ENCODE data around the gene PPARA. TPM values are rescaled to one million over a fixed set of nuclear protein-coding genes. Genes with fewer than 3 reads are reported as not detected.

PPARA gene
- total RNA-seq, 2 experiments from 2014 or later = 3.3 to 10.5 TPM

DNA sequence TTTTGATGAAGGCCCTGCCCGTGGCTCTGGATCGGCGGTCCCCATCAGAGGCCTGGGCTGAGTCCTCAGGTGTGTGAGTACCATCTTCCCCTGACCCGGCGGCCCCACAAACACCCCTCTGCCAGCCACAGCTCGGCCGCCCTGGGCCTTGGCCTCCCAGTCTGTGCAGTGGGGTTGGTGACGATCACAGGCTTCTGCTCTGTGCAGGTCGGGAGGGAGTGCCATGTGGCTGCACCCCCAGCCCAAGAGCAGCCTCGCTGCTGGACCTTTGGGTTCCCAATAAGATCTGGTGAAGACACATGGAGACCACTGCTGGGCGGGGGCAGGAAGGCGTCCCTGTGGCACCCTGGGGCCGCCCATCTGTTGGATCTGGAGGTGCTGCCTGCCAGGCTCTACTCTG lies 47.1 kb upstream of the PPARA start:
- POLR2A ChIA-PET = no interaction called here
- H2AFZ ChIP-seq (ENCODE audit: low read length) = no peak overlapping the region
- DNase-seq (ENCODE audit: low spot score) = no peak
- no peaks in the 10 kb centered on the region for H3K4me1 ChIP-seq (ENCODE audit: insufficient read depth, low read length, poor library complexity, severe bottlenecking)
- H3K4me3 ChIP-seq (ENCODE audit: low read depth, low read length, poor library complexity, severe bottlenecking) = no peak overlapping the region
- H3K4me2 ChIP-seq (ENCODE audit: low read length) = no peak overlapping the region
- CTCF ChIA-PET (ENCODE audit: unreplicated experiment) = no interaction called here
- H3K36me3 ChIP-seq (ENCODE audit: insufficient read depth, low read length) = no peaks in the 10 kb centered on the region
- H3K27ac ChIP-seq (ENCODE audit: low read depth, low read length, poor library complexity, severe bottlenecking) = no peak overlapping the region
- TF ChIP-seq, protein P1, sequence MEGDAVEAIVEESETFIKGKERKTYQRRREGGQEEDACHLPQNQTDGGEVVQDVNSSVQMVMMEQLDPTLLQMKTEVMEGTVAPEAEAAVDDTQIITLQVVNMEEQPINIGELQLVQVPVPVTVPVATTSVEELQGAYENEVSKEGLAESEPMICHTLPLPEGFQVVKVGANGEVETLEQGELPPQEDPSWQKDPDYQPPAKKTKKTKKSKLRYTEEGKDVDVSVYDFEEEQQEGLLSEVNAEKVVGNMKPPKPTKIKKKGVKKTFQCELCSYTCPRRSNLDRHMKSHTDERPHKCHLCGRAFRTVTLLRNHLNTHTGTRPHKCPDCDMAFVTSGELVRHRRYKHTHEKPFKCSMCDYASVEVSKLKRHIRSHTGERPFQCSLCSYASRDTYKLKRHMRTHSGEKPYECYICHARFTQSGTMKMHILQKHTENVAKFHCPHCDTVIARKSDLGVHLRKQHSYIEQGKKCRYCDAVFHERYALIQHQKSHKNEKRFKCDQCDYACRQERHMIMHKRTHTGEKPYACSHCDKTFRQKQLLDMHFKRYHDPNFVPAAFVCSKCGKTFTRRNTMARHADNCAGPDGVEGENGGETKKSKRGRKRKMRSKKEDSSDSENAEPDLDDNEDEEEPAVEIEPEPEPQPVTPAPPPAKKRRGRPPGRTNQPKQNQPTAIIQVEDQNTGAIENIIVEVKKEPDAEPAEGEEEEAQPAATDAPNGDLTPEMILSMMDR (conservative IDR thresholded peaks at IDR 0.05; ENCODE audit: low read length) = no peak
- TF ChIP-seq EZH2phosphoT487 (IDR thresholded peaks at IDR 0.05; ENCODE audit: borderline replicate concordance, low read depth, low read length) = no peak
- no peaks in the 10 kb centered on the region for H4K20me1 ChIP-seq (ENCODE audit: insufficient read depth, low read length)
- H3K9me3 ChIP-seq (ENCODE audit: low read length) = no peaks in the 10 kb centered on the region
- no peaks in the 10 kb centered on the region for H3K9me2 ChIP-seq (ENCODE audit: insufficient read depth, low read length)
- H3K79me2 ChIP-seq (ENCODE audit: insufficient read depth, low read depth, low read length) = no peaks in the 10 kb centered on the region
- intact Hi-C loops (cut with micrococcal nuclease; ENCODE audit: unreplicated experiment) = no loop called here
- no TSS peak for BruUV-seq (replicated peaks)

DNA sequence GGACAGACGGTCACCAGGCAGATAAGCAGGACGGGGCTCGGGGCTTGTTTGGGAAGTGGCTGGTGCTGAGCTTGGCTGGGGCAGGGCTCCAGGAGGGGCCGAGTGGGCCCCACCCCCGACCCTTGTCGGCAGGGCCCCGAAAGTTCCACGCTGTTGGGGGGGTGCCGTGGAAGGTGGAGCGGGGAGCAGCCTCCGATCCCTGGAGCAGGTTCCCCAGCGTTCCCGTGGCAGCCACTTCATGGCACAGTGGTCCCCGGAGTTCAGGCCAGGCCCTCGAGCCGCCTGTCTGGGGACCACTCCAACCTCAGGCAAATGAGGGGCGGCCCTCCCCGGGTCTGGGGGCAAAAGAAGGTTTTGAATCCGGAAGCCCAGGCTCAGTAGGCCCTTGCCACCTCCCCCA lies 46.7 kb upstream of the PPARA start:
- Histone ChIP-seq H3K27ac (ENCODE audit: low read depth, low read length, poor library complexity, severe bottlenecking) (no peak overlapping the region), H3K79me2 (ENCODE audit: insufficient read depth, low read depth, low read length) (no peaks in the 10 kb centered on the region), H3K9me2 (ENCODE audit: insufficient read depth, low read length) (no peaks in the 10 kb centered on the region), H3K36me3 (ENCODE audit: insufficient read depth, low read length) (no peaks in the 10 kb centered on the region), H3K4me2 (ENCODE audit: low read length) (no peak overlapping the region), H3K4me1 (ENCODE audit: insufficient read depth, low read length, poor library complexity, severe bottlenecking) (no peaks in the 10 kb centered on the region), H2AFZ (ENCODE audit: low read length) (no peak overlapping the region), H3K4me3 (ENCODE audit: low read depth, low read length, poor library complexity, severe bottlenecking) (no peak overlapping the region), H3K9me3 (ENCODE audit: low read length) (no peaks in the 10 kb centered on the region), H4K20me1 (ENCODE audit: insufficient read depth, low read length) (no peaks in the 10 kb centered on the region)
- DNase-seq (ENCODE audit: low spot score) = no peak
- intact Hi-C loops (cut with micrococcal nuclease; ENCODE audit: unreplicated experiment) = no loop called here
- TF ChIP-seq EZH2phosphoT487 (IDR thresholded peaks at IDR 0.05; ENCODE audit: borderline replicate concordance, low read depth, low read length) = no peak
- TF ChIP-seq, protein P1 (conservative IDR thresholded peaks at IDR 0.05; ENCODE audit: low read length) = no peak
- BruUV-seq (replicated peaks) = no TSS peak
- CTCF ChIA-PET (ENCODE audit: unreplicated experiment) = no interaction called here
- POLR2A ChIA-PET = no interaction called here

DNA sequence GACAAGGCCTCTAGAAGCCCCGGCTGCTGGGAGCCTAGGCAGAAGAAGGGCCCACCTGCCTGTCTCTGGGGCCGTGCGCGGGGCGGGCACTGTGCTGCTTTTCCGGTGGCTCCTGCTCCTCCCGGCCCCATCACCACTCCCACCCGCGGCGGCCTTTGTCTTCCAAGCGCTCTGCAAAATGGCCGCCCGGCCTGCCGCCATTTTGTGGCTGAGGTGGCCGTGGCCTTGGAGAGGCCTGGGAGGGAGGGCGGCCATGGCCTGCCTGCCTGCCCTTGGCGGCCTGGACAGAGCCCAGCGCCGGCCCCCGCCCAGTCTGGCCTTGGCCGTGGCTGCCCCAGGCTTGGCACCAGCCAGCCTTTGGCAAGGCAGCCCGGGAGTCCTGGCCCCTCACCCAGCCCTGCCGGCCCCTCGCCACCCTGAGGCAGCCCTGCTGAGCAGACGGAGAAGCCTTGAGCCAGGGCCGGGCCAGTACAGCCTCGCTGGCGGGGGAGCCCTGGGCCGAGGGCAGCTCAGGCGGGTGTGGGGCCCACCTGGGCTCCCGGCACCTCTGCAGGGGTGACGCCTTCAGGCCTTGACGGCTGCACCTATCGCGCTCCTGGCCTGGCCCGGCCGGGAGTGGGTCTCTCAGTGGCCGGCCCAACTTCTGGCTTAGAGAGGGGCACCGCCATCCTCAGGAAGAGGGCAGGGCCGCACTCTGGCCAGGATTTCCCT lies 46.0 kb upstream of the PPARA start:
- BruUV-seq (replicated peaks) = no TSS peak
- Histone ChIP-seq H3K79me2 (ENCODE audit: insufficient read depth, low read depth, low read length) (no peaks in the 10 kb centered on the region), H3K4me2 (ENCODE audit: low read length) (no peak overlapping the region), H3K9me3 (ENCODE audit: low read length) (no peaks in the 10 kb centered on the region), H3K4me1 (ENCODE audit: insufficient read depth, low read length, poor library complexity, severe bottlenecking) (no peaks in the 10 kb centered on the region), H4K20me1 (ENCODE audit: insufficient read depth, low read length) (no peaks in the 10 kb centered on the region), H3K4me3 (ENCODE audit: low read depth, low read length, poor library complexity, severe bottlenecking) (no peak overlapping the region), H3K36me3 (ENCODE audit: insufficient read depth, low read length) (no peaks in the 10 kb centered on the region), H3K9me2 (ENCODE audit: insufficient read depth, low read length) (no peaks in the 10 kb centered on the region), H3K27ac (ENCODE audit: low read depth, low read length, poor library complexity, severe bottlenecking) (no peak overlapping the region), H2AFZ (ENCODE audit: low read length) (no peak overlapping the region)
- ChIA-PET POLR2A (no interaction called here), CTCF (ENCODE audit: unreplicated experiment) (no interaction called here)
- DNase-seq (ENCODE audit: low spot score) = no peak
- TF ChIP-seq, protein P1 (conservative IDR thresholded peaks at IDR 0.05; ENCODE audit: low read length) = no peak
- TF ChIP-seq EZH2phosphoT487 (IDR thresholded peaks at IDR 0.05; ENCODE audit: borderline replicate concordance, low read depth, low read length) = no peak
- intact Hi-C loops (cut with micrococcal nuclease; ENCODE audit: unreplicated experiment) = no loop called here
